H4 (cell line): ENCODE results near the gene TBC1D25. TPM values are rescaled to one million over a fixed set of nuclear protein-coding genes. Genes with fewer than 3 reads are reported as not detected.

Source experiments
- DNase-seq: peaks from one replicate; pipeline ENCODE4 v3.0.0-alpha.2; 2015; ENCODE audit warnings: low spot score
- total RNA-seq: library from RNA; depleted of rRNA; stranded (reverse); fragments of >200 nt; shearing (Covaris generic); gene quantifications from 2 replicates; pipeline ENCODE4 v1.2.3, GENCODE V29; 2014

TBC1D25 gene
- total RNA-seq, 1 experiment from 2014 or later: 3.2 TPM

GRCh38 chrX:48560681-48561080, 21.2 kb downstream of the TBC1D25 start:
- DNase-seq: no peak

DNA sequence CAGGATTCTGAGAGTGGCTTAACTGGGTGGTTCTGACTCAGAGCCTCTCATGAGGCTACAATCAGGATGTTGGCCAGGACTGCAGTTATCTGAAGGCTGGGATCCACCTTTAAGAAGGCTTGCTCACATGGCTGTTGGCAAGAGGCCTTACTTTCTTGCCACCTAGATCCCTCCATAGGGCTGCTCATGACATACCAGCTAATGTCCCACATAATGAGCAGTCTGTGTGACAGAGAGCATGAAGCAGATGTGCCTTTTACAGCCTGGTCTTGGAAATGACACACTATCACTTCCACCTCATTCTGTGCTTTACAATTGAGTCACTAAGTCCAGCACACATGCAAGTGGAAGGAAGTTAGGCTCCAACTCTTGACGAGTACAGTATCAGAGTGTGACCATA, 30.4 kb downstream of the TBC1D25 start:
- no peak for DNase-seq

GRCh38 chrX:48573690-48574269, 34.3 kb downstream of the TBC1D25 start:
- DNase-seq: no peak

DNA sequence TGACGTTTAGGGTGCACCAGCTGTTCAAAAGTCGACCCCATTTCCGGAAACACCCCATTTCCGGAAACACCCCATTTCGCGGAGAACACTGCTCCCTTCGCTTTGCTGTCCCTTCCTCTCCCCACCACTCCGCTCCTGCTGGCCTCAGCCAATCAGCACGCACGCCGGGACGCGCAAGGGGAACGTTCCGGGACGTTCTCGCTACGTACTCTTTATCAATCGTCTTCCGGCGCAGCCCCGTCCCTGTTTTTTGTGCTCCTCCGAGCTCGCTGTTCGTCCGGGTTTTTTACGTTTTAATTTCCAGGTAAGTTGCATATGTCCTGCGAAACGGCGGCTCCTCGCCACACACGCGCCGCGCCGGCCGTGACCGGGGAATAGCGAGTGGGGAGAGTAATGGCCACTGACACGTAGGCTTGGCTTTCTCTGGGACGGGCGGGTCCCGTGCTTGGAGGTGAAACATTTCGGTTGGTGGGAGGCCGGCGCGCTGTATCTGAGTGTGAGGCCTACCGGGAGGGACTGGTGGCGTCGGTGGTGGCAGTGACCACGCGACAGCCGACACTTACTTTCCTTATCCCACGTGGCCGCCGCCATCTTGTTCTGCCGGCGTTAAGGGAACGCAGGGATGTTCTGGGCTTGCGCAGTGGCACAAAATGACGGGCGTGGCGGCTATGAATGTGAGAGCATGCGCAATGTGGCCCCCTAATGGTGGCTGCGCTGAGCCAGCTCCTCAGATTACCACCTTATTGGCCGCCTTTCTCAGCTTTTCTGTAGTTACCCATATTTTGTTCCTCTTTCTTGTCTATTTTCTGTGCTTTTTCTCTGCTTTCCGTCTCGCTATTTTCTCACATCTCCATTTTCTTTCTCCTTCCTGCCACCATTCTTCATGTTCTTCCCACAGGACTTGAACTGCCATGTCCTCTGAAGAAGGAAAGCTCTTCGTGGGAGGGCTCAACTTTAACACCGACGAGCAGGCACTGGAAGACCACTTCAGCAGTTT, 35.1 kb downstream of the TBC1D25 start, which contains the start of gene RBM3:
Gene RBM3 (plus strand): TSS at position 215 of the 997 bp plus-strand sequence. CDS start 697 bp downstream, at position 912.
- DNase-seq: peak; percentile 94

DNA sequence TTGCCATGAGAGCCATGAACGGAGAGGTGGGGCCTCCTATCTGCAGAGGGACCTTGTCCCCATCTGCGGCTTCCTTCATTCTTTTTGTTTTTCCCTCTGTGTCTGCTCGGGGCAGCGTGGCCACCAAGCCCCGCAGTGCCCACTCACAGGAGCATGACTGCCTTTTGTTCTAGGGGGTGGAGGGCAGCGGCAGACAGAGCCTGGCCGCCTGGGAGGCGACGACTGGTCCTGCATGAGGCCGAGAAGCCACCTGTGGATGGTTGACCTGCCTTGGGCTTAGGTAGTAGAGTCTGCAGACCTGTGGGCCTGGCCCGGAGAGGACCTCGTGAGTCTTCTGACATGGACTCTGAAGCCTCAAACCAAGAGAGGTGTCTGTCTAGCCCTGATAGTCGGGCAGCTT, 36.1 kb downstream of the TBC1D25 start:
- no peak for DNase-seq

GRCh38 chrX:48576108-48576507, 36.6 kb downstream of the TBC1D25 start:
- DNase-seq: no peak

DNA sequence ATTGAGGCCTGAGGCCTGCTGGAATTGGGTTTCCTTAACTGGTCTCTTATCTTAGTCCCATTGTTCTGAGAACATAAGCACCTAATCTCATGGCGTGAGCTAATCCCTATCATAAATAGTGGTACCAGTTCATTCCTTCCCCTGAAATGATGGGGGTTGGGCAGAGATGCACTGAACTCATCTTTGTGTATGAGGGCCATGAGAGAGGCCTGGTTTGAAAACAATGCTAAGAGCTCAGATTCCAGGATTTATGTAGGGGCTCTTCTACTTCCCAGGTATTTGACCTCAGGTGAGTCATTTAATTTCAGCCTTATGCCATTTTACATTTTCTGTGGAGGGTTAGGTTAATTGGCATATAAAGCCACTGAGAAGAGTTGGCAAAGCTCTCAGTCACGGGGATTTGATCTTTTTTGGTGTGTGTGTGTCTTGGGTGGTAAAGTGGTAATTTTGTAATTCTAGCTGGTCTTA, 39.2 kb downstream of the TBC1D25 start:
- no peak for DNase-seq

DNA sequence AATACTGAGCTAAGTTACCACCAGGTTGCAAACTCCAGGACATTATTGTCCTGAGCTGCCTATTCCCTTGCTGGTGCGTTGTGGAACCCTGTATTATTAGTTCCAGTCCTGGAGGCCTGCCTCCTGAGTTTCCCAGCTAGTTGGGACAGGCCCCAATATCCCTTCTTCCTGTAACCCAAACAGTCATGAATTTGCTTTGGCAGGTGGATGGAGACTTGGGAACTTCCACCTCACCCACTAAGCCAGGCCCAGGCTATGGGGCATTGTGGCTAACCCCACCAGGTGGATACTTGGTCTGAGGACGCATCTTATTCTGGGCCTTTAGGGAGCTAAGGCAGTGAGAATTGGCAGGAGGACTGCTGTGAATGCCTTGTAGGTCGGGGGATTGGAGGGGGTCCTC, 39.7 kb downstream of the TBC1D25 start:
- DNase-seq: no peak

GRCh38 chrX:48580662-48581061, 41.1 kb downstream of the TBC1D25 start:
- no peak for DNase-seq

- DNase-seq: no peak
These were observed 45.2 kb downstream of the TBC1D25 start for GRCh38 chrX:48584698-48585097.

DNA sequence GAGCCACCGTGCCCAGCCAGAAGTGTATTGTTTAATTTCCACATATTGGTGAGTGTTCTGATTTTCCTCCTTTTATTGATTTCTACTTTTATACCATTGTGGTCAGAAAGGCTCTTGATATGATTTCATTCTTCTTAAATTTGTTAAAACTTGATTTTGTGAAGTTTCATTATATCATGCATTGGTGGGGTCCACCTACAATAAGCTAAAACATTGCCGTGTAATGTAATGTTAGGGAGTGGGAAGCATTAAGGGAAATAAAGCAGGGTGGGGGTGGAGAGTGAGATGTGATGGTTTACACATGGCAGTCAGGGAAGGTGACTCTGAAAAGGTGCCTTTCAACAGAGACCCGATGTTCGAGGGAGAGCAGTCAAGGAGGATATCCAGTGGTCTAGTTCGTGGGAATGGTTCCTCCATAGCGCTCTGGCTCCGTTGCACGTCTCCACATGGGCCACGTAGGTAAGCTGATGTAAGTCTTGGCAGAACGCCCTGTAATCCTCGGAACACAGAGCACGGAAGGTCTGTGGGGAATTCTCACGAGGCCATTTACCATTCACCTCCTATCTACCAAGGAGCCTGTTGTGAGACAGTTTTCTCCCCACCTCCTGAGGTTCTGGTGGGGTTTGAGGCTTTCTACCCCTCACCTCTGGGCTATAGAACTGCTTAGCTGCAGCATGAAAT, 50.1 kb downstream of the TBC1D25 start:
- no peak for DNase-seq

DNA sequence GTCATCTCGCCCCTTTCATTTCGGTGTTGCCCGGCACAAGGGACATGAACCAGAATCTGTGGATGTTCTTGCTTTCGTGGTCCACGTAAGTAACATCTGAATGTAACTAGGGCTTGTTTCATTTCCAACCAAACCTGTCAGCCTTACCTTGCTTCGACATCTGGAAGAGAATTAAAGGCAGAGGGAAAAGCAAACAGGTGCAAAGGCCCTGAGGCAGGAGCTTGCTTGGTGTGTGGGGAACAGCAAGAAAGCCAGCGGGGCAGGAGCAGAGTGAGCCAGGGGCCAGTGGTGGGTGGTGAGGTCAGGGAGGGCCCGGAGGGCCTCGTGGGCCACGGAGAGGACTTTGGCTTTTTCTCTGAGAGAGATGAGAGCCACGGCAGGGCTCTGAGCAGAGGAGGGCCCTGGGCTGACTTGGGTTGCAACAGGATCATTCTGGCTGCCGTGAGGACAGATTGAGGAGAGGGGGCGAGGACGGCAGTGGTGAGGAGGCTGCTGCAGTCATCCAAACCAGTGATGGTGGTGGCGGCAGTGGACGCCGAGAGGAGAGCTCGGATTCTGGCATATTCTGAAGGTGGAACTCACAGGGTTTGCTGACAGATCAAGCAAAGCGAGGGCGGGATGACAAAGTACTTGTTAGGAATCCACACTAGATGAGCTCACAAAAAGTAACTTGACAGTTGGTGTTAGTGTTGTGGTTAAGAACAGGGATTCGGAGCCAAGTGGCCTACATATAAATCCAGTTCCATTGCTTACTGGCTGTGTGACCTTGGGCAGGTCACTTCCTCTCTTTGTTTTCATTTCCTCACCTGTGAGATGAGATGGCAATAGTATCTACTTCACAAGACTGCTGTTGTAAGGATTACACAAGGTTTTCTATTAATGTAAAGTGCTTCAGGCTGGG, 50.9 kb downstream of the TBC1D25 start:
- no peak for DNase-seq

GRCh38 chrX:48591255-48591791, 51.8 kb downstream of the TBC1D25 start:
- peak; percentile 88 for DNase-seq

GRCh38 chrX:48592971-48593370, 53.5 kb downstream of the TBC1D25 start:
- DNase-seq: no peak

GRCh38 chrX:48595929-48596328, 56.4 kb downstream of the TBC1D25 start:
- no peak for DNase-seq

DNA sequence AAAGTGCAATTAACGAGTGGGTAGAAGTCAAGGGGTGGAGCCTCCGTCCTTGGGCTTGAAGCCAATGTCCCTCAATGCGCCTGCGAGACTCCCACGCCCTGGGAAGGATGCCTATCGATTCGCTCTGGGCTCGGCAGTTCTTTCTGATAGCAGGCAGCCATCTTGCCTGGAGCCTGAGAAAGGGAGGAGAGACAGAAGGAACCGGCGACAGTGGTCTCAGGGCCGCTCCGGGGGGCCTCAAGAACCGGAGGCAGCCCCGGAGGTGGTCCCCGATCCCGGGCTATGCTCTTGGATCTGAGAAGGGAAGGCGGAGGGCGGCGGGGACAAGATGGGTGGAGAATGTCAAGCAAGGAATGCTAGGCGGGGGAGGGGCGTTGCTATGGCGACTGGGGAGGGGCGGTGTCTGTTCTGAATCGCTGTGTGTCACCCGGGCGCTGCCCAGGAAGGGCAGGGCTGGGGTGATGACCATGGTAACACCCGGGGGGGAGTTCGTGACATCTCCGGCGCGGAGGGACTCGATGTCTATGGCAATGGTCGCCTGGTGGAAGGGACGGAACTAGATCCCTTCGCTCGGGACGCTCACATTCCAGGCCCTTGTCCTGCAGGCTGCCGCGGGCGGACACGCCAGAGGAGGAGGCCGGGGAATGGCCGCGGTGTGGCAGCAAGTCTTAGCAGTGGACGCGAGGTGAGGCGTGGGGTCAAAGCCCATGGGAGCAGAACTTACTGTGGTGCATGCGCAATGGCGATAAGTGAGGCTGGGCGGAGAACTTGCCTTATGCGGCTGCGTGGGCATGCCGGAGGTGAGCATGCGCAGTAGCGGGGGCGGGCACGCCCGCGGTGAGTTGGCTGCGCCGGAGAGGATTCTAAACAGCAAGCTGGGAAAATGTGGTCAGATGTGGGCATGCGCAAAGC, 58.1 kb downstream of the TBC1D25 start, which contains the start of gene WDR13:
Gene WDR13 (plus strand): TSS at position 140 of the 912 bp plus-strand sequence. CDS start 505 bp downstream, at position 645.
- peak; percentile 92 for DNase-seq

- no peak for DNase-seq
These were observed 59.1 kb downstream of the TBC1D25 start for GRCh38 chrX:48598614-48599013.

DNA sequence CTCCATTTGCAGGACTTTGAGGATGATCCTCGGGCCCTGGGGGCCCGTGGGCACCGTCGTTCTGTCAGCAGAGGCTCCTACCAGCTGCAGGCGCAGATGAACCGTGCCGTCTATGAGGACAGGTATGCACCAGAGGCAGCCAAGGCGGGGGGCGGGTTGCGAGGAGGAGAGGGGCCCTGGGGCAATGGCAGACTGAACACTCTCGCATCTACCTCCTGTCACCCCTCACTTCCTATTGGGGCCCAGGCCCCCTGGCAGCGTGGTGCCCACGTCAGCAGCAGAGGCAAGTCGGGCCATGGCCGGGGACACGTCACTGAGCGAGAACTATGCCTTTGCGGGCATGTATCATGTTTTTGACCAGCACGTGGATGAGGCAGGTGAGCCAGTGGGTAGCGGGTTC, 59.8 kb downstream of the TBC1D25 start:
- DNase-seq: no peak

DNA sequence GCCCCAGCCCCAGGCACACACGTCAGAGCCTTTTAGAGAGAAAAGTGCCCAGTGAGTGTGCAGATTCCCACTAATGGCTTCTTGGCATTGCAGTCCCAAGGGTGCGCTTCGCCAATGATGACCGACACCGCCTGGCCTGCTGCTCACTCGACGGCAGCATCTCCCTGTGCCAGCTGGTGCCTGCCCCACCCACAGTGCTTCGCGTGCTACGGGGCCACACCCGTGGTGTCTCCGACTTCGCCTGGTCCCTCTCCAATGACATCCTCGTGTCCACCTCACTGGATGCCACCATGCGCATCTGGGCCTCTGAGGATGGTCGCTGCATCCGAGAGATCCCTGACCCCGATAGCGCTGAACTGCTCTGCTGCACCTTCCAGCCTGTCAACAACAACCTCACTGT, 60.7 kb downstream of the TBC1D25 start:
- DNase-seq: no peak
